Mesenchymal stem cell (in vitro differentiated cells and primary cell): ENCODE measurements around the gene RAPGEF5.

Experiments used
- DNase-seq: peaks from one replicate; pipeline ENCODE4 v3.0.0-alpha.2; 2013
- H2AFZ ChIP-seq: one replicate; pipeline ENCODE4 v1.6.1; 2013; ENCODE audit warnings: low read depth, mild to moderate bottlenecking, control low read depth, inconsistent platforms, low read length, moderate library complexity
- H2AK5ac ChIP-seq: 2 replicates; pipeline ENCODE4 v1.6.1; 2013; ENCODE audit warnings: low read length, moderate library complexity, mild to moderate bottlenecking, inconsistent platforms; ENCODE audit not compliant: severe bottlenecking
- H2BK120ac ChIP-seq: one replicate; pipeline ENCODE4 v1.6.1; 2013; ENCODE audit warnings: low read depth, mild to moderate bottlenecking, inconsistent platforms, low read length, moderate library complexity
- H2BK12ac ChIP-seq, 2 experiments: one replicate each; pipeline ENCODE4 v1.6.1; 2013; ENCODE audit warnings: inconsistent platforms in 2 of 2, low read length in 2 of 2, mild to moderate bottlenecking in 2 of 2, moderate library complexity in 2 of 2, control low read depth in 1 of 2
- H2BK15ac ChIP-seq: one replicate; pipeline ENCODE4 v1.6.1; 2013; ENCODE audit warnings: mild to moderate bottlenecking, low read depth, inconsistent platforms; ENCODE audit not compliant: poor library complexity, severe bottlenecking
- H2BK5ac ChIP-seq: 2 replicates; pipeline ENCODE4 v1.6.1; 2013; ENCODE audit warnings: low read depth, mild to moderate bottlenecking, low read length, control low read depth, inconsistent platforms; ENCODE audit not compliant: poor library complexity, severe bottlenecking
- H3K14ac ChIP-seq, 2 experiments: one replicate each; pipeline ENCODE4 v1.6.1; 2013; ENCODE audit warnings: inconsistent platforms in 2 of 2, low read length in 2 of 2, control low read depth in 1 of 2, mild to moderate bottlenecking in 1 of 2, moderate library complexity in 1 of 2
- H3K18ac ChIP-seq, 2 experiments: one replicate each; pipeline ENCODE4 v1.6.1; 2013; ENCODE audit warnings: inconsistent platforms in 2 of 2, low read length in 2 of 2, control low read depth in 1 of 2, low read depth in 1 of 2, mild to moderate bottlenecking in 1 of 2
- H3K23ac ChIP-seq, 2 experiments: one replicate each; pipeline ENCODE4 v1.6.1; 2013; ENCODE audit warnings: inconsistent platforms in 2 of 2, low read length in 2 of 2, mild to moderate bottlenecking in 2 of 2, moderate library complexity in 2 of 2, control low read depth in 1 of 2
- H3K27ac ChIP-seq: 2 replicates; pipeline ENCODE4 v1.5.1; 2013; ENCODE audit warnings: mild to moderate bottlenecking, moderate library complexity, low read length, control low read depth, inconsistent platforms; ENCODE audit not compliant: poor library complexity, severe bottlenecking
- H3K27me3 ChIP-seq, 2 experiments: 2 replicates each; pipeline versions ENCODE4 v1.6.1 to v1.7.0; 2013; ENCODE audit warnings: low read length in 2 of 2, mild to moderate bottlenecking in 2 of 2, moderate library complexity in 2 of 2, control low read depth in 1 of 2, inconsistent platforms in 1 of 2; ENCODE audit not compliant: control insufficient read depth in 1 of 2, insufficient read depth in 1 of 2
- H3K36me3 ChIP-seq, 2 experiments: 2 replicates each; pipeline versions ENCODE4 v1.6.1 to v1.7.0; 2013; ENCODE audit warnings: low read length in 2 of 2, control low read depth in 1 of 2, inconsistent platforms in 1 of 2, low read depth in 1 of 2, mild to moderate bottlenecking in 1 of 2; ENCODE audit not compliant: insufficient read depth in 2 of 2, control insufficient read depth in 1 of 2
- H3K4ac ChIP-seq, 2 experiments: one replicate each; pipeline ENCODE4 v1.6.1; 2013; ENCODE audit warnings: inconsistent platforms in 2 of 2, low read length in 2 of 2, mild to moderate bottlenecking in 2 of 2, moderate library complexity in 2 of 2, control low read depth in 1 of 2, low read depth in 1 of 2
- H3K4me1 ChIP-seq: 2 replicates; pipeline ENCODE4 v1.6.1; 2013; ENCODE audit warnings: low read depth, low read length, control low read depth; ENCODE audit not compliant: control insufficient read depth, insufficient read depth
- H3K4me2 ChIP-seq: 2 replicates; pipeline ENCODE4 v1.6.1; 2013; ENCODE audit warnings: low read length, mild to moderate bottlenecking, inconsistent platforms; ENCODE audit not compliant: poor library complexity, severe bottlenecking
- H3K4me3 ChIP-seq, 2 experiments: 2 replicates each; pipeline versions ENCODE4 v1.5.1 to v1.7.0; 2013; ENCODE audit warnings: low read length in 2 of 2, mild to moderate bottlenecking in 2 of 2, control low read depth in 1 of 2, low read depth in 1 of 2; ENCODE audit not compliant: insufficient read depth in 1 of 2
- H3K79me1 ChIP-seq: replicated peaks from 2 replicates; pipeline ENCODE4 v1.6.1; 2013; ENCODE audit warnings: mild to moderate bottlenecking, control low read depth, low read length, inconsistent platforms; ENCODE audit not compliant: poor library complexity, severe bottlenecking
- H3K9ac ChIP-seq: 2 replicates; pipeline ENCODE4 v1.7.0; 2013; ENCODE audit warnings: mild to moderate bottlenecking, low read length, moderate library complexity
- H3K9me3 ChIP-seq: 2 replicates; pipeline ENCODE4 v1.7.0; 2013; ENCODE audit warnings: mild to moderate bottlenecking, low read length; ENCODE audit not compliant: control insufficient read depth
- H4K8ac ChIP-seq: one replicate; pipeline ENCODE4 v1.6.1; 2013; ENCODE audit warnings: inconsistent platforms, mild to moderate bottlenecking, low read length, moderate library complexity
- H4K91ac ChIP-seq: one replicate; pipeline ENCODE4 v1.6.1; 2013; ENCODE audit warnings: mild to moderate bottlenecking, low read length, inconsistent platforms
- WGBS: methylation state at CpG from one replicate; pipeline ENCODE4 v1.1.7; 2013; ENCODE audit warnings: mixed read lengths; 5-methylcytosine and 5-hydroxymethylcytosine counted together

The RAPGEF5 gene

GRCh38 chr7:22316914-22317313 is 40.0 kb downstream of the RAPGEF5 start:
- DNase-seq, result no peak
- no peak overlapping the region for H3K4me3 ChIP-seq
- H3K4me1 ChIP-seq, result no peaks in the 10 kb centered on the region
- H4K91ac ChIP-seq, result no peak overlapping the region
- H3K36me3 ChIP-seq, result no peaks in the 10 kb centered on the region
- no peak overlapping the region for H3K18ac ChIP-seq
- no peak overlapping the region for H3K14ac ChIP-seq
- WGBS, result 100% methylated on average over 2 of the region's 4 CpGs
- no peak overlapping the region for H3K23ac ChIP-seq
- no peak overlapping the region for H2AK5ac ChIP-seq
- H2BK120ac ChIP-seq, result no peak overlapping the region
- no peak overlapping the region for H3K4me2 ChIP-seq
- no peak overlapping the region for H4K8ac ChIP-seq
- no peak overlapping the region for H2BK15ac ChIP-seq
- no peak overlapping the region for H2AFZ ChIP-seq
- no peak overlapping the region for H3K27ac ChIP-seq
- H2BK12ac ChIP-seq, result no peak overlapping the region
- no peaks in the 10 kb centered on the region for H3K9me3 ChIP-seq
- no peak overlapping the region for H3K9ac ChIP-seq
- H3K4ac ChIP-seq, result no peak overlapping the region
- no peaks in the 10 kb centered on the region for H3K27me3 ChIP-seq
- H2BK5ac ChIP-seq, result no peak overlapping the region
- H3K79me1 ChIP-seq, result no peaks in the 10 kb centered on the region

GRCh38 chr7:22307816-22308215 is 49.1 kb downstream of the RAPGEF5 start:
- Histone ChIP-seq H3K9ac (no peak overlapping the region), H2BK12ac (no peak overlapping the region), H2BK120ac (no peak overlapping the region), H3K4me3 (no peak overlapping the region), H2BK5ac (no peak overlapping the region), H3K14ac (no peak overlapping the region), H3K18ac (no peak overlapping the region), H3K36me3 (no peaks in the 10 kb centered on the region), H2AK5ac (no peak overlapping the region), H2BK15ac (no peak overlapping the region), H4K8ac (no peak overlapping the region), H3K23ac (no peak overlapping the region), H3K4me2 (no peak overlapping the region), H3K4ac (no peak overlapping the region), H4K91ac (no peak overlapping the region), H3K4me1 (no peaks in the 10 kb centered on the region), H3K27ac (no peak overlapping the region), H3K79me1 (no peaks in the 10 kb centered on the region), H3K9me3 (peaks cover 4% of the 10 kb centered on the region), H2AFZ (no peak overlapping the region), H3K27me3 (no peaks in the 10 kb centered on the region)
- no peak for DNase-seq
- WGBS, result no CpG with 5 or more reads among the region's 3 CpGs

GRCh38 chr7:22305706-22306105 is 51.2 kb downstream of the RAPGEF5 start:
- Histone ChIP-seq H2BK15ac (no peak overlapping the region), H3K4me1 (no peaks in the 10 kb centered on the region), H3K79me1 (no peaks in the 10 kb centered on the region), H3K4me3 (no peak overlapping the region), H2BK12ac (no peak overlapping the region), H3K18ac (no peak overlapping the region), H2BK120ac (no peak overlapping the region), H3K9me3 (peaks cover 4% of the 10 kb centered on the region), H2AK5ac (no peak overlapping the region), H3K14ac (no peak overlapping the region), H4K8ac (no peak overlapping the region), H3K4ac (no peak overlapping the region), H4K91ac (no peak overlapping the region), H3K9ac (no peak overlapping the region), H2BK5ac (no peak overlapping the region), H3K4me2 (no peak overlapping the region), H2AFZ (no peak overlapping the region), H3K36me3 (no peaks in the 10 kb centered on the region), H3K23ac (no peak overlapping the region), H3K27ac (no peak overlapping the region), H3K27me3 (no peaks in the 10 kb centered on the region)
- DNase-seq, result no peak
- WGBS, result no CpG with 5 or more reads among the region's 2 CpGs

GRCh38 chr7:22302951-22303423 is 54.0 kb downstream of the RAPGEF5 start:
- 80% methylated on average over 1 of the region's 1 CpG for WGBS
- no peak overlapping the region for H2AFZ ChIP-seq
- no peak for DNase-seq
- H3K9me3 ChIP-seq, result peaks cover 4% of the 10 kb centered on the region
- H3K4me1 ChIP-seq, result no peaks in the 10 kb centered on the region
- no peak overlapping the region for H2BK12ac ChIP-seq
- H2BK15ac ChIP-seq, result no peak overlapping the region
- no peak overlapping the region for H4K8ac ChIP-seq
- H3K4me3 ChIP-seq, result no peak overlapping the region
- no peak overlapping the region for H2BK5ac ChIP-seq
- no peak overlapping the region for H3K27ac ChIP-seq
- H3K23ac ChIP-seq, result no peak overlapping the region
- no peaks in the 10 kb centered on the region for H3K27me3 ChIP-seq
- H2BK120ac ChIP-seq, result no peak overlapping the region
- no peak overlapping the region for H4K91ac ChIP-seq
- no peak overlapping the region for H2AK5ac ChIP-seq
- H3K14ac ChIP-seq, result no peak overlapping the region
- H3K4ac ChIP-seq, result no peak overlapping the region
- H3K9ac ChIP-seq, result no peak overlapping the region
- no peak overlapping the region for H3K4me2 ChIP-seq
- no peak overlapping the region for H3K18ac ChIP-seq
- no peaks in the 10 kb centered on the region for H3K36me3 ChIP-seq
- H3K79me1 ChIP-seq, result no peaks in the 10 kb centered on the region
